Stimulated activated CD4-positive, alpha-beta T cell treated with anti-CD3 and anti-CD28 coated beads, Interleukin-1b, Interleukin-23, amount 100 ng/mL, for 4 hours (primary cell): Measurements from ENCODE around the gene UBR4.
A peak's percentile ranks its signal among the peaks of the same experiment; 100 is the strongest.

Experiments used
- DNase-seq, 2 donors: peaks; one replicate each; pipeline ENCODE4 v3.0.0-alpha.2; 2020; ENCODE audit warnings: low read depth in 2 of 2

The UBR4 gene

DNA sequence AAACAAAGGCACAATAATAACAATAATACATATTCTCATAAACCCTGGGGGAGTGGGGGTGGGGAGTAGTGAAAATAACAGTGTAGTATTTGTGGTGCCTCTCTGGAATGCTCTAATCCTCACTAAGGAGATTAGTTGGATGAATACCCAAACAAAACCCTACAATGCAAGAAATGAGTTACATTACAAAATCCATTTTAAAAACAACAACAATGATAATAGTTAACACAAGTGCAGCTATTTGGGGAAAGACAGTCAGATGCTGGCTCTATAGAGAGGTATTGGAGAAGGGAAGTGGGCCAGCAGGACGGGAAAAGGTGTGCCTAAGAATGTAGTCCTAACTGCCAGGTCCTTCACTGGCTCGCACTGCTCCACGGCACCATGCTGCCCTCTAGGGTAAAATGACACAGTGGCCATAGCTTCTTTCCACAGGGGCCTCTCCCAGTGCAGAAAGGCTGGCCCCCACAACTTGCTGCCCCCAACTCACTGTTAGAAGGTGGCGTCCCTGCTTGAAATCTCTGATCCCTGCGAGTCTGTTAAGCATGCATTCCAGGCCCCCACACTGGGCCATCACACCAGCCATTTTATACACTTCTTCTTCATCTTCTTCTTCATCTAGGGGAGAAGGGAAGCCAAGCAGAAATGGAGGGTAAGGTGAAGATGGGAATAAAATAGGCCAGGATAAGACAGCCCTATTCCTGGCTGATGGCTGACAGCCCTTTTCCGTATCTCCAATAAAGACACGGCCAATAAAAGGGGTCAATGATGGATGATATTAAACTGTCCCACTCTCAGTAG lies 113.8 kb downstream of the UBR4 start:
- no peak for DNase-seq

DNA sequence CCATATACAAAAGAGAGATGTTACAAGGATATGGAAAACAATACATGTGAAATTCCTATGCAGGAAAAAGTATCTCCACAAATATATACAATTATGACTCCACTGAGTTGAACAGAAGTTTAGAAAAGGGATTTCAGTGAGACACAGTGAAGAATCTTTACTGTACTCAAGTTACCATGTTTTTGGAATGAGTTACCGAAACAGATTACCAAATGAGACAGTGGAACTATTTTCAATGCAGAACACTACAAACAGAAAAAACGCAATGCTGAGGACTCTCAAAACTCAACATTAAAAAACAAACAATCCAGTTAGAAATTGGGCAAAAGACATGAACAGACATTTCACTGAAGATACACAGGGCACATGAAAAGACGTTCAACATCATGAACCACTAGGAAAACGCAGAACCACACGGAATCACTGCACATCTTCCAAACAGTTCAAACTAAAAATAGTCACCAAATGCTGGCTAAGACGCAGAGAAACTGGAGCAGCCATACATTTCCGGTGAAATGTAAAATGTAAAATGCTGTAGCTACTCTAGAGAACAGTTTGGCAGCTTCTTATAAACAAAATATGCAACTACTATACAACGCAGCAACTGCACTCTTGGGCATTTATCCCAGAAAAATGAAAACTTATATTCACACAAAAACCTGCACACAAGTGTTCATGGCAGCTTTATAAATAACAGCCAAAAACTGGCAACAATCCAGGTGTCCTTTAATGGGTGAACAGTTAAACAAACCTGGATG lies 118.7 kb downstream of the UBR4 start:
- no peak for DNase-seq

DNA sequence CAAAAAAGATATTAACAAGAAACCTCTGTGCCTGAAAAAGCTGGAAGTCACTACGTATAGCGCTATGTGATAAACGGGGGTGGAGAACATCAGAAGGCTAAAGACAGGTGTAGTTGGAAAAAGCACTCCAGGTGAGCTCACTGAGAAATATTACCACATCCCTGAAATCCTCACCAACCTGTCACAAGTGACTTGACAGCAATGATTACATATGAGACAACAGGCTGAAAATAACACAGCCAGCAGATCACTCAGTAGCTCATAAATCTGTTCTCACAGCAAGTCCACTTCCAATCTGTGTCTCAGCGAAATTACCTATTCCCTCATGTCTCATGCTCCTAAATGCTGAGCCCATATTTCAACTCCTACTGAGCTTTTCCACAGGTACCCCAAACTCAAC lies 120.5 kb downstream of the UBR4 start:
- no peak for DNase-seq

DNA sequence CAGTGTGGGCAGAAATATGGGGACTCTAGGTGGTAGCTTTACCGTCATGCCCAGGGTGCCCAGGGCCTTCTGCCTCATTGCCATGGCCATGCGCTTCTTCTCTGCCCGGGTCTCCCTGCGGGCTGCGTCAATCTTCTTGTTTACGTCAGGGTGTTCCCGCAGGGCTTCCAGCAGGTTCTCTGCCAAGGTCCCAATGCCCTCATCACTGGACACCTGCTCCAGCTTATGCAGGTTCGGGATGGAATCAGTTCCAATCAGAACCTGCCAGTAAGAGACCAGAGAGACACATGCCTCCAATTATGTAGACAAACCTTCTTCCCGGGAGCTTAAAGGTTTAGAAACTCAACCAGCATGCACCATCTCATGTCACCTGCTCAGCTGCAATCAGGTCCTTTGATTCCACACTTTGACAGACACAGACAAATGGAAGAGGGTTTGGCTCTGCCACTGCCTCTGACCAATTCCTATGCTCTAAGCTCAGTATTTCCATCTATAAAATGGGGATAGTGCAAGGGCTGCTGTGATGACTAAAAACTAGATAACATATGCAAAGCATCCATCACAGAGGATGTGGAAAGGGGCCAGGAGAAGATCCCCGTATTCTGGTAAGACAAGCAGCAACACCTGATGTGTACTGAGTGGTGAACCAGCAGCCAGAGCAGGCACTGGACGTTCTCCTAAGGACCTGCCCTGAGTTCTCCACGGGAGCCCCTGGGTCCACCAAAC lies 121.2 kb downstream of the UBR4 start:
- no peak for DNase-seq

DNA sequence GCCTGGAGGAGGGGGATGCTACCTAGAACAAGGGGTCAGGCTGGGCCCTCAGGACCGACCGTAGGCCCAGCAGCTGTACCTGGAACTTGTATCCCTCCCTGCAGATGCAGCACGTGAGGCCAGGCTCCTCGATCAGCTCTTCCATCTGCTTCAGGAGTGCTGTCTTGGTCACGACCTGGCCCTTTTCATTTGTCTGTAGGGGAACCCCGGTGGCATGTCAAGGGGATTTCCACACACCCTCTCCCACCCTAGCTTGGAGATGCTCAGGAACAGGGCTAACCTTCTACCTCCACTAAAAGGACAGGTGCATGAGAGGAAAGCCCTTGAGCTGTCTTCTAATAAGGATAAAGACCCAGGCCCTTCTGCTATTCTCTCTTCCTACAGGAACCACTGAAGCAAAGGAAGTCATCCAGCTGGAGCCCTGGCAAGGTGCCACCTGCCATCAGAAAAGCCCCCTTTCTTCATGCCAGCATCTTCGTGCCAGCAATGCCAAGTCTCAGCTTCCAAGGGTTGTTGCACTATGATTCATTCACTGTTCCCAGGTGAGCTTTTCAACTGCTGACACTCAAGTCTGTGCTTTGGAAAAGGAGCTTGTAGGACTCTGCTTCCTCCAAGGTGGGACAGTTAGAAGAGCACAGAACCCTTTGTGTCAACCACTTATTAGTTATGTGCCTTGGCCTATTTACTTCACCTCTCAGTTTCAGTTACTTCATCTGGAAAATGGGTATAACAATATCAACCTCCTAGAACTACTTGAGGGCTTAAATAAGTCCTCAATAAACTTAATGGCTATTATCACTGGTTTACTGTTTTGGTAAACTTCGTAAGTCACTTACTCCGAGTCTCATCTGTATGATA lies 122.1 kb downstream of the UBR4 start:
- peak in 1 of 2 donors; percentile 11 for DNase-seq

DNA sequence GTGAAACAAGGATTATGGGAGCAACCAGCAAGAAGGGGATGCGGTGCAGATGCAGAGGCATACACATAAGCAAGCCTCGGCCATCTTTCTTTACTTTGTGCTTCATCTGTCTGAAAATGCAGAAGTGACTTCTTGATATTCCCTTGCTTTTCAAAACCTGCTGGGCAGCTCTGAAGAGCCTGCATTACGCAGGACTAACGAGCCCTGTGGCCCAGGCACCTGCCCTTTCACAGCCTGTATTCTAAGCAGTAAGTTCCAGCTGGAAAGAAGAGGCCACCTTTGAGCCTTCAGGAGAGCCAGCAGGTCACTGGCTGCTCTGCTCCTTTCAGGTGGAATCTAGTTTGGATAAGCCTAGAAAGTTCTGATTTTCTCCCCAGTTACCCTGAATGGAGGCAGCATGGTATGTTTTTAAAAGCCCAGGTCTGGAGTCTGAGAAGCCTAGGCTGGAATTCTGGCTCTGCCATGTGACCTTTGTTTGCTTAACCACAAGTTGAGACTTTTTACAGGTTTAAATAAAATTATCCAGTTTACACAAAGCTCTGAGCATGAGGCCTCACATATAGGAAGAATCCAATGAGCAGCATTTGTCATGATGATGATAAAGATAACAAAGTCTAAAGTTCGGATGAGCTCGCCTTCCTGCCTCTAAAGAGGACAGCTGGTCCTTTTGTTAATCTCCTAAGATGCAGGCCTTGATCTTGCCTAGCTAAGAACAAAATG lies 122.9 kb downstream of the UBR4 start:
- DNase-seq: no peak

DNA sequence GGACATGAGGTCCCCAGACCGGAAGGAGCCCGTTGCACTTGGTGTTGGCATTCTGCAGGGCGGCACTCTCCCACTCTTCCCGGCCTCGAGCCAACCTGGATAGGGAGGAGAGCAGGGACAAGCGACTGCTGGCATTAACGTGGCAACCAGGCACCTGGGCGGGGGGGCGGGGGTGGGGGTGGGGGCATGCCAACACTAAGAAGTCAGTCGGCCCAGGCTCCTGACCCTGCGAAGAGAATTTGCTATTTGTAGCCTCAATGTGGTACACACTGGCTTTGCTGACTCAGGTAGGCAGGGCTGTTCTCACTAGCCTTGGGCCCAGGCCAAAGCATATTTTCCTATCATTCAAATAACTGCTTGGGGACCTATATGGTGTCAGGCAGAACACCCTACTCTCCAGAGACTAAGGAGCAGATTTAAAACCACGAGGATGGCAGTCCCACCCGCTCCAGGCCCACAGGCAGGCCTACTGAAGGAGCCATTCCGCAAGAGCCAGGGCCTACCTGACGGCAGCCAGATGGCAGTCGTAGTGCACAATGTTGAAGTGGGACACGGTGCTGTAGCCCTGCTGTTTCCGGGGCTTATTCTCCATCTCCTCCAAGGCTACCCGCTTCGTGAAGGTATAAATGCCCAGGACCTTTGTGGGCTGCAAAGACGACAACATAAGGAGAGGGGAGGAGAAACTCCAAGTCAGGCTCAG lies 123.7 kb downstream of the UBR4 start:
- no peak for DNase-seq

DNA sequence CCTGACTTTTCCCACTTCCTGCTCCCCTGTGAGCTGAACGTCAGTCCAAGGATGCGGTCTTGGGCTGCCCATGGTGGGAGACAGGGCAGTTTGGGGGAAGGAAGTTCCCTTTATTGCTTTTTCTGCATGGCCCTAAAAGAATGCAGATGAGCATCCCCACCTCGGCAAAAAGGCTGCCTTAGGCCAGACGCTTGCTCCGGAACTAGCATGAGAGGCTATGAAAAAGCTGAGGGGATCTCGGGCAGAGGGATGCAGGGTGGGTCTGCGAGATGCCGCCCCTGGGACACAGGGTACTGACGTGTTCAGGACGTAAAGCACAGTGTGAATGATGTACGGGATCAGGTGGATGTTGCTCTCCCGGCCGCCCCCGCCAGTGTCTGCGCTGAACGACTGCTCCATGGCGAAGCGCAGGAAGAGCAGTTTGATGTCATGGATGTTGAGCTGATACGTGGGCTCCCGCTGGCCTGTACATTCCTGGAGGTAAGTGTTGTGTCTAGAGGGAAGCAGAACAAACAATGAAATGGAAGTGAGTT lies 125.8 kb downstream of the UBR4 start:
- no peak for DNase-seq

DNA sequence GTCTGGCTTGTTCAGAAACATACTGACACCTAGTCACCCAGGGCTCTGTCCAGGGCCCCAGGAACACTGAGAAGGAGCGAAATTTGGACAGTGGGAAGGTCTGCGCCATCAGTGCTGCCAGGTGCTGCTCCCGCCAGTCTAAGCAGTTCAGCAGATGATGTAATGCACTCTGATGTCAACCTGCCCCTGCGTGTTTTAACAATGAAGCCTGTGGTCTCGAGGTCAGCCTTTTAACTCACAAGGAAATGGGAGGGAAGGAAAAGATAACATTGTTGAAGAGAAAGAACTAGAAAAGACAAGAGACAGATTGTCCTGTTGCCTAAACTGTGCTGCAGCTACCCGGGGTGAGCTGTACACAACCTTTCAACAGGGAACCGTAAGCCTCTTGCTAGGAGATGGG lies 127.0 kb downstream of the UBR4 start:
- DNase-seq: no peak

DNA sequence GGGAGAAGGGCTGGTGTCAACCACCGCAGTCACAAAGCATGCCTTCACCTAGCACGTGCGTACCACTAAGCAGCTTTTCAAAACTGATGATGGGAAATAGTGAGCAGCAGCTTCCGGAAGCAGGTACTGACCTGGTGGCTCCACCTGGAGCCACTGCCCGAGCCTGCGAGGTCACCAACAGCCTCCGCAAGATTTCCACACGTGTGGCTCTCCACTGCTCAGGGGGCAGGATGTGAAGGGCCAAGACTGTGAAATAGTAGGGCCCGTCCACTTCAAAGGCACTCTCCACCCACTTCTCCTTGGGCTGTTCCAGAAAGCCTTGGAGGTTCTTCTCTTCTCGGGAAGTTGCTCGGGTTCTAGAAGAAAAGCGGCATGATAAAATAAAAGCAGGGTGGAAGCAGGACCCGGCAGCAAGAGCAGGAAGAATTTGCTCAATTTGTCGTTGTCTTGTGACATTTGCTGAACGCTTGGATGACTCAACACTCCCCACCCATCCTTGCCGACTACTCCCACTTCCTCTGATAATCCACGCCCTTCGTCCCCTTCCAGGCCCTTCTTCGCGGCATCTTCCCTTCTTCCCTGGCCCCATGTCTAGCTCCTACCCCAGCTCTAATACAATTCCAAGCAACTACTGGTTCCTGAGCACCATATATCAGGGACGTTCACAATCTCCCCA lies 128.7 kb downstream of the UBR4 start:
- no peak for DNase-seq

DNA sequence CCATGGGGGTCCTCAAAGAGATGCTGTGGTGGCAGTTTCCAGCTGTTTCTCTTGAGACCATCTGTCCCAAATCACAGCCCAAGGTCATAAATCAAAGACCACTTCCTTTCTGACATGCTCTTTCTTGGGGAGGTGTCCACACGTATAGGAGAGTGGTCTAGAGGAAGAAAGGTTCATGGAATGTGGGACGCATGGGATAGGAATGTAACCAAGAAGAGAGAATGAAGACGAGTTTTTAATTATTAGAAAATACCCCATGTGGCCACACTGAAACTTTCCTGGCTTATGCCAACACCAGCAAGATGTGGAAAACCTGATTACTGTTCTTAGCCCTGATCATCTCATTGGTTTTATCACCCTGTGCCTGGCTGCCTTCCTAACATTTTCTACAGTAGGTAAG lies 129.3 kb downstream of the UBR4 start:
- no peak for DNase-seq

DNA sequence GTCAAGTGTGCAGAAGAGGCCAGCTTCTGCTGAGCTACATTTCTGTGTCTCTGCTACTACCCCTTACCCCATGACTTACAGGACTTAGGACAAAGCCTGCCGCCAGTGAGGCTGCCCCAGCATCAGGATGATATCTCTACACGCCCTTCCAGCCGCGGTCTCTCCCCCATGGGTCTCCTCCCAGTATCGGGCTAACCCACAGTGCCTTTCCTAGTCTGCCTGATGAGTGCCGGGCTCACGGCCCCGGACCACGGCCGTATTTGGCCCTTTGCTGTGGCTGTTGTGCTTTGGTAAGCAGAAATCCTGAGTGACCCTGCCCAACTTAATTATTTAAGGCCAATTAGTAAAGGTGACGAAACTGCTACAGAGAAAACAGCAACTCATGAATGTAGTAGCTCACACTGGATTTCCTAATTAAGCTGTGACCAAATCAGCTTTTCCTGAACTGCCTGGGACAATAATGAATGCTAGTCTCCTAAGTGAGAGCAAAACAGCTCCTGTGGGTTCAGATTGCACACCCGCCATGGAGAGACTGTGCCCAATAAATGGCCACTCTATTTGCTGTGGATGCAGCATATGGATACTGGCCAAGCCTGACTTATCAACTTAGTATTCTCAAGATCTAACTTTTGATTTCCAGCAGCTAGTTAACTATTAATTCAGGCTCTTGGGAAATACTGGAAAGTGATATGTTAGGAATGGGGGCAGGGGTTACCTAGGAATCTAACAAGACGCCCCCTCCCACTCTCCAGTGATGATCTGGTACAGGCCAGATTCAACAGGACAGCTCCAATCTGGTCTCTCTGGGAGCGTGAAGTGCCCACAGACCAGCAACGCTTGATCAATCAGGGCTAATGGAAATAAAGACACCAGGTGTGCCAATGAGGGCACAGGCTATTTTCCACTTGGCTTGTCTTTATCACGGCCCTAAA lies 130.3 kb downstream of the UBR4 start:
- no peak for DNase-seq

DNA sequence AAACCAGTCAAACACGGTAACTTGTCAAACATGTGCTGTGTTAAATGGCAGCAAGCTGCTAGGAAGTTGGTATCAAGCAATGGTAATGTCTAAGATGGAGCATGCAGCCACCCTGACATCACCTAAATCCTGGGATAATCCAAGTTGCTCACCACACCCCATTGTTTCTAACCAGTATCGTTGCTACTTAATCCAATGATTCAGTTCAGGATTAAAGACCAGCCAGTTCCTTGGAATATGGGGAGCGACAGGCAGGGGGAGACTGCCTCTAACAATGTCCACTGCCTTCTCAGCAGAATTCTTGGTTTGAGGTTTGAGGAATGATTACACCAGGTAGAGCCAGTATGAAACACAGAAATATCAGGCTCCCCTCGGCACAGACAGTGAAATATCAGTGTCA lies 131.5 kb downstream of the UBR4 start:
- DNase-seq: no peak

DNA sequence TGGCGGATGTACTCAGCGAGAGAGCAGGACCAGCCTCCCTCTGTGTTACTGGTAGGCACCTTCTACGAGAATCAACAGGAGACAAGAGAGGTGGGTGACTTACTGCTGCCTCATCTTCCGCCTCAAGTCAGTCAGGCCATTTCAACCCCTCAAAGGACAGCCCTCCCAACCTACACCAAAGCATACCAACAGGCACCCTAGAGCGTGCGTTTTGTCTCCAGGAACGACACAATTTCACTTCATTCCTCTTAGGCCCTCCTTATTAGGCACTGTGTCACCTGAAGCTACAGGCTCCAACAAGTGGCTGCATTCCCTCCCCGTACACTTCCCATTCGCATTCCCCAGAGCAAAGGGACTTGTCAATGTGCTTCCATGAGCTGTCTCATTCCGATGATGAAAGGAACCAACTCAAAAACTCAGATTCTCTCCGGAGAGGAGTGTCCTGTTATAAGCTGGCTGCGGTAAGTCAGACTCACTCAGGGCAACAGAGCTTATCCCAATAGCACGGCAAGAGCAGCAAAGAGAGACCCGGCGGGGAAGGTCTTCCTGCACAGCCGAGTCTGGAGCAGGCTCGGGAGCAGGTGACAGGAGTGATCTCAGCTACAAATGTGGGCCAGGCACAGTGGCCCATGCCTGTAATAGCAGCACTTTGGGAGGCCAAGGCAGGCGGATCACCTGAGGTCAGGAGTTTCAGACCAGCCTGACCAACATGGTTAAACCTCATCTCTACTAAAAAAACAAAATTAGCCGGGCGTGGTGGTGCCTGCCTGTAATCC lies 133.0 kb downstream of the UBR4 start:
- DNase-seq: no peak

DNA sequence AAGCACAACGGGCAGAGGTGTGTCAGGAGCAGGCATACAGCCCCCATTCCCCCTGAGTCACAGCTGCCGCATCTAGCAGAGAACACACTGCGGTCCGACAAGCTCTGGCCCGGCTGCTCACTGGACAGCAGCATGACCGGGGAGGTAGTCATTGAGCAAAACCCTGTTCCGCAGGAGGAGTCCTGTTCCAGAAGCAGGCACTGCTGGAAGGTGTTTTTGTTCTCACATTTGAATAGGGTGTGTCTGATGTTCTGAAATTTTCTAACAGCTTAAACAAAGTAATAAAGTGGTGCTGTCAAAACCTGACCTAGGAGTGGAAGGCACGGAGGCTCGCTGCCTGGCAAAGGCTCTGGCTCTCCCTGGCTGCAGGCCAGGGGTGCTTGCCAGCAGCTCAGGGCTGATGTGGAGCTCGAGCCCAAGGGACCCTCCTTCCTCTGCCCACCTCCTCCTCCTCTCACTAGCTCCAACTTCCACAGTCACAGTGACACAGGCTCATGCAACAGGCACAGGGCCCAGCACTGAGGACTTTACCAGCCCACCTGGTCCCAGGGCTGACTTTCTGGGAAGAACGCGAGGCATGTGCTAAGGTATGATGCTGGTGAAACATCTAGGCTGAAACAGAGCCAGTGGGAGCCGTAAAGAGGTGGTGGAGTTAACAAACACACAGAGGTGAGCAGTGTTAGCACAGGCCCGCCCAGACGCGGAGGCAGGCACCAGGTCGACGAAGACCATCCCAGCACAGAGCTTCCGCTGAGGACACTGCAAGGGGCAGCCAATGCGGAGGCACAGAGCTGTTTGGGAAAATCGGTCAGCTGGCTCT lies 135.0 kb downstream of the UBR4 start:
- no peak for DNase-seq

DNA sequence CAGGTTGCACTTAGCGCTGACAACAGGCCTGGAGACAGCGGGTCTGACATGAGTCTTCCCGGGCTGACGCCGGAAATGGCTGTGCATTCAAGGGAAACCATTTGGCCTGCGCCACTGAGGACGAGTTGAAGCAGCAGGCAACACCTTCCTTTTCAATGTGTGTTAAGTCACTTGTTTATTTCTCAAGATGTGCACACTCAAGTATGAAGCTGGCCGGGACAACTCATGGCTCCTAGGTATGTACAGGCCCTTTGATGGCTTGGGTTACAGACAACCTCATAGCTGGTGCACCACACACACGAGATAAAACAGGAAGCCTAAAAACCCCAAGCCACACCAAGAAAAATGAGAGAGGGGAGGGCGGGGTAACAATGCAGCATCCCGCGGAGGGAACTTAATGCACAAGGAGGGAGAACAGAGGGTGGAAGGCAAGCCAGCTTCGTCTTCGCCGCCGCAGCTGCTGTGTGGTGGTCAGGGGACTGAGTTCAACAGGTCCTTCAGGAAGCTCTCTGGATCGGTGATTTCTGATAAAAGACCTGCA lies 135.6 kb downstream of the UBR4 start:
- peak in 1 of 2 donors; percentile 21 for DNase-seq
